ENCODE measurements around the gene NPHP4. TPM values are rescaled to one million over a fixed set of nuclear protein-coding genes. Genes with fewer than 3 reads are reported as not detected.

NPHP4 gene
- polyA plus RNA-seq, 1 donor (not counting 4 experiments of a cell fraction or from before 2014, with no cell fraction given) = 3.7 TPM

GRCh38 chr1:6008696-6009095 is 16.5 kb upstream of the NPHP4 start:
- peaks cover 9% of the 10 kb centered on the region for H3K27me3 ChIP-seq (ENCODE audit: control insufficient read depth, extremely low read depth, insufficient read depth, low read length)
- H3K4me3 ChIP-seq (ENCODE audit: control insufficient read depth in 2 of 3, extremely low read depth in 1 of 3, insufficient read depth in 2 of 3, low read depth in 1 of 3, low read length in 3 of 3) = no peak overlapping the region
- H3K36me3 ChIP-seq (ENCODE audit: control insufficient read depth in 2 of 2, extremely low read depth in 1 of 2, insufficient read depth in 2 of 2, low read length in 2 of 2) = no peaks in the 10 kb centered on the region
- no peak overlapping the region for H3K4me2 ChIP-seq (ENCODE audit: control insufficient read depth, extremely low read depth, insufficient read depth, low read depth, low read length)
- dilution Hi-C loops (cut with MboI; ENCODE audit: extremely low pct_ligation_motif_present, low sequenced_read_pairs) = no loop called here
- no peak overlapping the region for H2AFZ ChIP-seq (ENCODE audit: control insufficient read depth, low read length)
- no peak for DNase-seq (ENCODE audit: low read depth, low spot score)
- H3K9me1 ChIP-seq (ENCODE audit: control insufficient read depth, extremely low read depth, insufficient read depth, low read length) = no peaks in the 10 kb centered on the region
- H3K9ac ChIP-seq (ENCODE audit: control insufficient read depth, extremely low read depth, insufficient read depth, low read length) = no peak overlapping the region
- FAIRE-seq = no peak
- no peak for TF ChIP-seq CTCF (optimal IDR thresholded peaks at IDR 0.05 in 1 of 3, IDR thresholded peaks at IDR 0.05 in 1 of 3, conservative IDR thresholded peaks at IDR 0.05 in 1 of 3; ENCODE audit: extremely low read depth in 1 of 3, insufficient read depth in 2 of 3, low read length in 3 of 3)
- no peak for TF ChIP-seq EZH2 (IDR thresholded peaks at IDR 0.05; ENCODE audit: low read length)
- no peaks in the 10 kb centered on the region for H3K4me1 ChIP-seq (ENCODE audit: control insufficient read depth, extremely low read depth, insufficient read depth, low read length)
- no peaks in the 10 kb centered on the region for H3K9me3 ChIP-seq (ENCODE audit: control insufficient read depth, low read depth, low read length)
- H4K20me1 ChIP-seq (ENCODE audit: control insufficient read depth, extremely low read depth, insufficient read depth, low read length) = no peaks in the 10 kb centered on the region
- no peak overlapping the region for H3K27ac ChIP-seq (ENCODE audit: control insufficient read depth, insufficient read depth, low read length)
- H3K79me2 ChIP-seq (ENCODE audit: control insufficient read depth, insufficient read depth, low read length) = no peaks in the 10 kb centered on the region

- Histone ChIP-seq H3K9me3 (ENCODE audit: control insufficient read depth, low read depth, low read length) (no peaks in the 10 kb centered on the region), H3K9ac (ENCODE audit: control insufficient read depth, extremely low read depth, insufficient read depth, low read length) (no peak overlapping the region), H3K4me1 (ENCODE audit: control insufficient read depth, extremely low read depth, insufficient read depth, low read length) (no peaks in the 10 kb centered on the region), H4K20me1 (ENCODE audit: control insufficient read depth, extremely low read depth, insufficient read depth, low read length) (no peaks in the 10 kb centered on the region), H3K27me3 (ENCODE audit: control insufficient read depth, extremely low read depth, insufficient read depth, low read length) (peaks cover 9% of the 10 kb centered on the region), H3K79me2 (ENCODE audit: control insufficient read depth, insufficient read depth, low read length) (no peaks in the 10 kb centered on the region), H3K4me3 (ENCODE audit: control insufficient read depth in 2 of 3, extremely low read depth in 1 of 3, insufficient read depth in 2 of 3, low read depth in 1 of 3, low read length in 3 of 3) (no peak overlapping the region), H3K27ac (ENCODE audit: control insufficient read depth, insufficient read depth, low read length) (no peak overlapping the region), H3K4me2 (ENCODE audit: control insufficient read depth, extremely low read depth, insufficient read depth, low read depth, low read length) (no peak overlapping the region), H3K9me1 (ENCODE audit: control insufficient read depth, extremely low read depth, insufficient read depth, low read length) (no peaks in the 10 kb centered on the region), H3K36me3 (ENCODE audit: control insufficient read depth in 2 of 2, extremely low read depth in 1 of 2, insufficient read depth in 2 of 2, low read length in 2 of 2) (no peaks in the 10 kb centered on the region), H2AFZ (ENCODE audit: control insufficient read depth, low read length) (no peak overlapping the region)
- DNase-seq (ENCODE audit: low read depth, low spot score) (no peak), FAIRE-seq (no peak)
- dilution Hi-C loops (cut with MboI; ENCODE audit: extremely low pct_ligation_motif_present, low sequenced_read_pairs) = no loop called here
- TF ChIP-seq CTCF (optimal IDR thresholded peaks at IDR 0.05 in 1 of 3, IDR thresholded peaks at IDR 0.05 in 1 of 3, conservative IDR thresholded peaks at IDR 0.05 in 1 of 3; ENCODE audit: extremely low read depth in 1 of 3, insufficient read depth in 2 of 3, low read length in 3 of 3) (no peak), EZH2 (IDR thresholded peaks at IDR 0.05; ENCODE audit: low read length) (no peak)
Measured at GRCh38 chr1:6008084-6008415, 15.8 kb upstream of the NPHP4 start.
